ENCODE measurements around the gene RASGEF1C. TPM values are rescaled to one million over a fixed set of nuclear protein-coding genes. Genes with fewer than 3 reads are reported as not detected.

RASGEF1C gene
- total RNA-seq, 2 experiments from 2014 or later = not detected

DNA sequence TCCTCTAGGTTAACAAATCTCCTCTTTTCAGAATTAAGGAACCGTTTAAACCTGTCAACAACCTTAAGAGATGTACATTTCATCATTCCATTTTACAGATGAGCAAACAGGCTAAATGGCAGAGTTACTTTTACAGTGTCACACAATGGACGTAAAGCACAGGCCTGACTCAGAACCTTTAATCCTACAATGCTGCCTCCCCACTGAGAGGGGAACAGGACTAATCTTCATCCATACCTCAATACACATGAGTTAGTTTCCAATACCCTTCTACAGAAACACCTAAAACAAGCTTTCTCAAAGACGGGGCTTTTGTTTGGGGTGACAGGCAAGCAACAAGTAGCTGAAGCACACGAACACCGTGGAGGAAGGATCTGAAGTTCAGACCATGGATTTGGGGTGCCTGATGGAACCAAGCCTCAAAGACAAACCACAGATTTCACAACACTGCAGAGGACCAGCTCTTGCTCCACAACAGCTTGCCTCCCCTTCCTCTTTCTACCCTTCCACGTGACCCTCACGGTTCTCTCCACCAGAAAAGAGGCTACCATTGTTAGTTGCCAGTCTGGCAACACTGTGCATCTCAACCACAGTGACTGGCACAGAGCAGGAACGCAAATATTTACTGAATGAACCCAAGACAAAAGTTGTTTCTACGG is 139.3 kb downstream of the RASGEF1C start:
- no peak for DNase-seq (ENCODE audit: low spot score)
- no peak overlapping the region for H2AFZ ChIP-seq (ENCODE audit: low read length)
- H3K4me3 ChIP-seq (ENCODE audit: low read depth, low read length, poor library complexity, severe bottlenecking) = no peak overlapping the region

DNA sequence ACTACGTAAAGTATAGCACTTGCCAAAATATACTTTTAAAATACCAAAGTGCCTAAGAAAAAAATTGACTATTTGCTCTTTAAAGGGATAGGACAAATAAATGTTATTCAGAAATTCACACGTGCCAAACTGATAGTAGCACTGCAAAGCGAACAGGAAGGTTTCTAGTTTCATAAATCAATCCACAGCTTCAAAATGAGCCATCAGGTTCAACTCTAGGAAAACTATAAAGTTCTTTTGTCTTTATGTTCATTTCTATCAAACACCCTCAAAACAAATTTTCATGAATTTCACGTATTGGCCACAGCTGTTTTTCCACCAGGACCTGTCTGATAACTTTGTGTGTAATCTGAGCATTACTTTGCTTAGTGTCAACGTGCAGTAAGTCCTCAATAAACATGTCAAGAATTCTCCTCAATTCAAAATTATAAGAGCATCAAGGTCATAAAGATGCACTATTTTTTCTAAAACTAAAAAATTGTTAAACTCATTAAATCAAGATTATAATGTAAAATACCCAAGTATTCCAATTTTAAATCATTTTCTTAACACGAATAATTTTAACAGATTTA is 140.4 kb downstream of the RASGEF1C start:
- no TSS peak for BruUV-seq (replicated peaks)
- Histone ChIP-seq H2AFZ (ENCODE audit: low read length) (no peak overlapping the region), H4K20me1 (ENCODE audit: insufficient read depth, low read length) (no peaks in the 10 kb centered on the region), H3K79me2 (ENCODE audit: insufficient read depth, low read depth, low read length) (no peaks in the 10 kb centered on the region), H3K9me3 (ENCODE audit: low read length) (no peaks in the 10 kb centered on the region), H3K4me3 (ENCODE audit: low read depth, low read length, poor library complexity, severe bottlenecking) (no peak overlapping the region), H3K4me2 (ENCODE audit: low read length) (no peak overlapping the region), H3K9me2 (ENCODE audit: insufficient read depth, low read length) (no peaks in the 10 kb centered on the region), H3K27ac (ENCODE audit: low read depth, low read length, poor library complexity, severe bottlenecking) (no peak overlapping the region), H3K36me3 (ENCODE audit: insufficient read depth, low read length) (no peaks in the 10 kb centered on the region), H3K4me1 (ENCODE audit: insufficient read depth, low read length, poor library complexity, severe bottlenecking) (no peaks in the 10 kb centered on the region)
- POLR2A ChIA-PET = no interaction called here
- no peak for TF ChIP-seq EZH2phosphoT487 (IDR thresholded peaks at IDR 0.05; ENCODE audit: borderline replicate concordance, low read depth, low read length)
- TF ChIP-seq, protein P1, sequence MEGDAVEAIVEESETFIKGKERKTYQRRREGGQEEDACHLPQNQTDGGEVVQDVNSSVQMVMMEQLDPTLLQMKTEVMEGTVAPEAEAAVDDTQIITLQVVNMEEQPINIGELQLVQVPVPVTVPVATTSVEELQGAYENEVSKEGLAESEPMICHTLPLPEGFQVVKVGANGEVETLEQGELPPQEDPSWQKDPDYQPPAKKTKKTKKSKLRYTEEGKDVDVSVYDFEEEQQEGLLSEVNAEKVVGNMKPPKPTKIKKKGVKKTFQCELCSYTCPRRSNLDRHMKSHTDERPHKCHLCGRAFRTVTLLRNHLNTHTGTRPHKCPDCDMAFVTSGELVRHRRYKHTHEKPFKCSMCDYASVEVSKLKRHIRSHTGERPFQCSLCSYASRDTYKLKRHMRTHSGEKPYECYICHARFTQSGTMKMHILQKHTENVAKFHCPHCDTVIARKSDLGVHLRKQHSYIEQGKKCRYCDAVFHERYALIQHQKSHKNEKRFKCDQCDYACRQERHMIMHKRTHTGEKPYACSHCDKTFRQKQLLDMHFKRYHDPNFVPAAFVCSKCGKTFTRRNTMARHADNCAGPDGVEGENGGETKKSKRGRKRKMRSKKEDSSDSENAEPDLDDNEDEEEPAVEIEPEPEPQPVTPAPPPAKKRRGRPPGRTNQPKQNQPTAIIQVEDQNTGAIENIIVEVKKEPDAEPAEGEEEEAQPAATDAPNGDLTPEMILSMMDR (conservative IDR thresholded peaks at IDR 0.05; ENCODE audit: low read length) = no peak
- intact Hi-C loops (cut with micrococcal nuclease; ENCODE audit: unreplicated experiment) = no loop called here
- CTCF ChIA-PET (ENCODE audit: unreplicated experiment) = no interaction called here
- DNase-seq (ENCODE audit: low spot score) = no peak

More for the DNA sequence above, 139.3 kb downstream of the RASGEF1C start:
- ChIA-PET CTCF (ENCODE audit: unreplicated experiment) (no interaction called here), POLR2A (interaction anchor here (0.6 kb wide), 1 partner anchor 1748 kb away, joined by 3 read pairs; no protein-coding TSS in a partner anchor)
- H3K9me2 ChIP-seq (ENCODE audit: insufficient read depth, low read length) = no peaks in the 10 kb centered on the region
- TF ChIP-seq, protein P1 (conservative IDR thresholded peaks at IDR 0.05; ENCODE audit: low read length) = no peak
- TF ChIP-seq EZH2phosphoT487 (IDR thresholded peaks at IDR 0.05; ENCODE audit: borderline replicate concordance, low read depth, low read length) = no peak
- H4K20me1 ChIP-seq (ENCODE audit: insufficient read depth, low read length) = no peaks in the 10 kb centered on the region
- no peak overlapping the region for H3K27ac ChIP-seq (ENCODE audit: low read depth, low read length, poor library complexity, severe bottlenecking)
- BruUV-seq (replicated peaks) = no TSS peak
- H3K79me2 ChIP-seq (ENCODE audit: insufficient read depth, low read depth, low read length) = no peaks in the 10 kb centered on the region
- H3K4me1 ChIP-seq (ENCODE audit: insufficient read depth, low read length, poor library complexity, severe bottlenecking) = no peaks in the 10 kb centered on the region
- H3K36me3 ChIP-seq (ENCODE audit: insufficient read depth, low read length) = no peaks in the 10 kb centered on the region
- no peak overlapping the region for H3K4me2 ChIP-seq (ENCODE audit: low read length)
- H3K9me3 ChIP-seq (ENCODE audit: low read length) = no peaks in the 10 kb centered on the region
- intact Hi-C loops (cut with micrococcal nuclease; ENCODE audit: unreplicated experiment) = no loop called here

DNA sequence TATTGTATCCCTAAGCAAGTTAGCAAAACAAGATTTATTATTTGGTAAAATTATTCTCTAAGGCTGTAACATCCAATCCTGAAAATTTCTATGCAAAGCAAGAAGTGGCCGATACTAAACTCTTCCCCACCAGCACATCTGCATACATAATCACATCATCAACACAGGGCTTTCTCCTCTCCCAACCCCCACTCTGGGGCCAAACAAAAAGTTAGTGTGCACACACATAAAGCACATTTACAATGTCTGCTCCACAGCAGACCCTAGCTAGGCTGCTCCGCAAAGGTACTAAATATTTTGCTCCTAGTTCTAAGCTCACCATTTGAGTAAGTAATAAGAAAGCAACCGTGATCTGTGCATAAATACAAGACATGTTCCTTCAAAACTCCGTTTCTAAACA is 141.0 kb downstream of the RASGEF1C start:
- H2AFZ ChIP-seq (ENCODE audit: low read length) = no peak overlapping the region
- no peak overlapping the region for H3K27ac ChIP-seq (ENCODE audit: low read depth, low read length, poor library complexity, severe bottlenecking)
- no peaks in the 10 kb centered on the region for H3K4me1 ChIP-seq (ENCODE audit: insufficient read depth, low read length, poor library complexity, severe bottlenecking)
- ChIA-PET CTCF (ENCODE audit: unreplicated experiment) (no interaction called here), POLR2A (no interaction called here)
- no peaks in the 10 kb centered on the region for H3K36me3 ChIP-seq (ENCODE audit: insufficient read depth, low read length)
- BruUV-seq (replicated peaks) = no TSS peak
- no peak for TF ChIP-seq EZH2phosphoT487 (IDR thresholded peaks at IDR 0.05; ENCODE audit: borderline replicate concordance, low read depth, low read length)
- TF ChIP-seq, protein P1 (conservative IDR thresholded peaks at IDR 0.05; ENCODE audit: low read length) = no peak
- no peaks in the 10 kb centered on the region for H3K9me2 ChIP-seq (ENCODE audit: insufficient read depth, low read length)
- no peaks in the 10 kb centered on the region for H3K9me3 ChIP-seq (ENCODE audit: low read length)
- no peak for DNase-seq (ENCODE audit: low spot score)
- no peaks in the 10 kb centered on the region for H4K20me1 ChIP-seq (ENCODE audit: insufficient read depth, low read length)
- H3K79me2 ChIP-seq (ENCODE audit: insufficient read depth, low read depth, low read length) = no peaks in the 10 kb centered on the region
- no peak overlapping the region for H3K4me3 ChIP-seq (ENCODE audit: low read depth, low read length, poor library complexity, severe bottlenecking)
- intact Hi-C loops (cut with micrococcal nuclease; ENCODE audit: unreplicated experiment) = no loop called here
- H3K4me2 ChIP-seq (ENCODE audit: low read length) = no peak overlapping the region
